Urinary bladder (tissue), 4 donors: ENCODE results near the gene AADACL4. TPM values are rescaled to one million over a fixed set of nuclear protein-coding genes. Genes with fewer than 3 reads are reported as not detected.

ENCODE experiments used
- DNase-seq: peaks from one replicate; pipeline ENCODE4 v3.0.0-alpha.2; 2015; ENCODE audit errors: extremely low spot score
- H3K27ac ChIP-seq: one replicate; pipeline ENCODE4 v1.5.1; 2013; ENCODE audit warnings: low read depth, mild to moderate bottlenecking, moderate library complexity
- H3K36me3 ChIP-seq: one replicate; pipeline ENCODE4 v1.6.1; 2013; ENCODE audit warnings: mild to moderate bottlenecking, moderate library complexity; ENCODE audit not compliant: insufficient read depth
- H3K4me1 ChIP-seq: one replicate; pipeline ENCODE4 v1.6.1; 2013; ENCODE audit warnings: mild to moderate bottlenecking, moderate library complexity; ENCODE audit not compliant: insufficient read depth
- H3K4me3 ChIP-seq: one replicate; pipeline ENCODE4 v1.5.1; 2013; ENCODE audit warnings: low read depth, low read length
- WGBS: extraction: QIAGEN DNeasy Blood & Tissue Kit; methylation state at CpG from one replicate; pipeline ENCODE4 v1.1.7; 2013; 5-methylcytosine and 5-hydroxymethylcytosine counted together
- polyA plus RNA-seq: library from polyadenylated mRNA; stranded (reverse); fragments of 200-250 nt; gene quantifications from one replicate; pipeline ENCODE4 v1.2.3, GENCODE V29; 2013
- total RNA-seq: library from RNA; depleted of rRNA; stranded (reverse); fragments of >200 nt; gene quantifications from one replicate; pipeline ENCODE4 v1.2.3, GENCODE V29; 2014
- donor health status: healthy with polysubstance abuse.
- donor health status: healthy.

The AADACL4 gene
- total and polyA plus RNA-seq, 2 donors = 0.37 TPM; not detected in 1

- no peak overlapping the region for H3K27ac ChIP-seq
- no peaks in the 10 kb centered on the region for H3K4me1 ChIP-seq
- H3K4me3 ChIP-seq = no peak overlapping the region
- no peaks in the 10 kb centered on the region for H3K36me3 ChIP-seq
- 71% methylated on average over 5 of the region's 5 CpGs for WGBS
- DNase-seq = no peak
These were observed 16.6 kb upstream of the AADACL4 start for GRCh38 chr1:12627296-12627695.

GRCh38 chr1:12629511-12629956, 14.4 kb upstream of the AADACL4 start:
- DNase-seq = no peak
- H3K36me3 ChIP-seq = no peaks in the 10 kb centered on the region
- H3K27ac ChIP-seq = no peak overlapping the region
- H3K4me1 ChIP-seq = no peaks in the 10 kb centered on the region
- no peak overlapping the region for H3K4me3 ChIP-seq
- WGBS = 97% methylated on average over 1 of the region's 1 CpG

- Histone ChIP-seq H3K4me3 (no peak overlapping the region), H3K27ac (no peak overlapping the region), H3K4me1 (no peaks in the 10 kb centered on the region), H3K36me3 (no peaks in the 10 kb centered on the region)
- DNase-seq = no peak
- 86% methylated on average over 15 of the region's 15 CpGs for WGBS
These were observed 13.7 kb upstream of the AADACL4 start for GRCh38 chr1:12629985-12630760.

GRCh38 chr1:12630946-12631530, 12.8 kb upstream of the AADACL4 start:
- no peak overlapping the region for H3K4me3 ChIP-seq
- 73% methylated on average over 6 of the region's 6 CpGs for WGBS
- DNase-seq = no peak
- H3K27ac ChIP-seq = no peak overlapping the region
- H3K36me3 ChIP-seq = no peaks in the 10 kb centered on the region
- no peaks in the 10 kb centered on the region for H3K4me1 ChIP-seq

- no peak overlapping the region for H3K4me3 ChIP-seq
- 96% methylated on average over 8 of the region's 8 CpGs for WGBS
- no peak for DNase-seq
- H3K27ac ChIP-seq = no peak overlapping the region
- no peaks in the 10 kb centered on the region for H3K4me1 ChIP-seq
- H3K36me3 ChIP-seq = no peaks in the 10 kb centered on the region
These were observed 12.3 kb upstream of the AADACL4 start for GRCh38 chr1:12631571-12631970.

- WGBS = 72% methylated on average over 8 of the region's 8 CpGs
- Histone ChIP-seq H3K4me3 (no peak overlapping the region), H3K36me3 (no peaks in the 10 kb centered on the region), H3K27ac (no peak overlapping the region), H3K4me1 (no peaks in the 10 kb centered on the region)
- DNase-seq = no peak
These were observed 9.7 kb upstream of the AADACL4 start for GRCh38 chr1:12634156-12634555.

GRCh38 chr1:12634696-12635202, 9.1 kb upstream of the AADACL4 start:
- H3K4me3 ChIP-seq = no peak overlapping the region
- no peaks in the 10 kb centered on the region for H3K36me3 ChIP-seq
- 91% methylated on average over 18 of the region's 18 CpGs for WGBS
- no peaks in the 10 kb centered on the region for H3K4me1 ChIP-seq
- no peak overlapping the region for H3K27ac ChIP-seq
- DNase-seq = no peak

GRCh38 chr1:12636098-12636950, 7.6 kb upstream of the AADACL4 start:
- Histone ChIP-seq H3K27ac (no peak overlapping the region), H3K4me1 (no peaks in the 10 kb centered on the region), H3K4me3 (no peak overlapping the region), H3K36me3 (no peaks in the 10 kb centered on the region)
- 81% methylated on average over 15 of the region's 15 CpGs for WGBS
- DNase-seq = no peak

GRCh38 chr1:12637693-12638092, 6.2 kb upstream of the AADACL4 start:
- Histone ChIP-seq H3K4me3 (no peak overlapping the region), H3K4me1 (no peaks in the 10 kb centered on the region), H3K27ac (no peak overlapping the region), H3K36me3 (no peaks in the 10 kb centered on the region)
- WGBS = 91% methylated on average over 8 of the region's 8 CpGs
- no peak for DNase-seq

GRCh38 chr1:12640237-12640957, 3.5 kb upstream of the AADACL4 start:
- 92% methylated on average over 7 of the region's 7 CpGs for WGBS
- no peaks in the 10 kb centered on the region for H3K4me1 ChIP-seq
- H3K4me3 ChIP-seq = no peak overlapping the region
- no peak for DNase-seq
- H3K27ac ChIP-seq = no peak overlapping the region
- H3K36me3 ChIP-seq = no peaks in the 10 kb centered on the region

GRCh38 chr1:12640958-12641272, 3.0 kb upstream of the AADACL4 start:
- no peak overlapping the region for H3K4me3 ChIP-seq
- H3K4me1 ChIP-seq = no peaks in the 10 kb centered on the region
- H3K36me3 ChIP-seq = no peaks in the 10 kb centered on the region
- no peak overlapping the region for H3K27ac ChIP-seq
- DNase-seq = no peak

GRCh38 chr1:12643079-12643478, 806 bp upstream of the AADACL4 start:
- no peak overlapping the region for H3K4me3 ChIP-seq
- H3K27ac ChIP-seq = no peak overlapping the region
- H3K4me1 ChIP-seq = no peaks in the 10 kb centered on the region
- H3K36me3 ChIP-seq = no peaks in the 10 kb centered on the region
- 96% methylated on average over 2 of the region's 2 CpGs for WGBS
- no peak for DNase-seq

GRCh38 chr1:12644237-12644636, 352 bp downstream of the AADACL4 start:
- no peaks in the 10 kb centered on the region for H3K36me3 ChIP-seq
- H3K4me3 ChIP-seq = no peak overlapping the region
- no peak for DNase-seq
- WGBS = 94% methylated on average over 2 of the region's 2 CpGs
- no peaks in the 10 kb centered on the region for H3K4me1 ChIP-seq
- no peak overlapping the region for H3K27ac ChIP-seq
